GM12878 (cell line): ENCODE results near the gene ARHGAP15. TPM values are rescaled to one million over a fixed set of nuclear protein-coding genes. Genes with fewer than 3 reads are reported as not detected.

Experiments used
- ATAC-seq: fragments of 200-7000 bp; cut with Tn5 transposase; 3 replicates; pipeline ENCODE4 v1.9.1; 2020; ENCODE audit warnings: mild to moderate bottlenecking, moderate library complexity
- BruUV-seq: library from RNA; stranded (reverse); fragments of 400-500 nt; replicated peaks from 2 replicates; lab custom pipeline; 2021; lab: Mats Ljungman, UMichigan
- CTCF ChIA-PET: fragments of 300-600 bp; sonication (Branson Sonifier 250); formaldehyde crosslinking; extraction: SDS; loops from one replicate; lab custom pipeline; 2021; ENCODE audit warnings: inconsistent platforms; lab: Yijun Ruan, JAX
- POLR2A ChIA-PET: fragments of 350-600 bp; formaldehyde crosslinking; extraction: SDS; loops from one replicate; lab custom pipeline; 2021; ENCODE audit warnings: inconsistent platforms; lab: Charles Lee
- RAD21 ChIA-PET: fragments of 300-600 bp; sonication (Branson Sonifier 250); formaldehyde crosslinking; loops from one replicate; lab custom pipeline; 2023; ENCODE audit warnings: antibody characterized with exemption; ENCODE audit not compliant: unreplicated experiment; lab: Charles Lee
- SMC1A ChIA-PET: fragments of 300-600 bp; sonication (Branson Sonifier 250); formaldehyde crosslinking; loops from one replicate; lab custom pipeline; 2023; ENCODE audit not compliant: unreplicated experiment, uncharacterized antibody; lab: Charles Lee
- DNase-seq: peaks from one replicate; pipeline ENCODE4 v3.0.0-alpha.2; 2011; ENCODE audit warnings: low read depth, low spot score
- FAIRE-seq: peaks from 3 replicates; lab custom pipeline; 2011; peaks lifted over from hg19 to GRCh38; lab: Jason Lieb, UNC
- H2AFZ ChIP-seq: 2 replicates; pipeline ENCODE4 v1.6.0; 2011; ENCODE audit warnings: low read depth, low read length, control low read depth; ENCODE audit not compliant: control insufficient read depth
- H3K27ac ChIP-seq: 2 replicates; pipeline ENCODE4 v1.5.1; 2011; ENCODE audit warnings: control low read depth; ENCODE audit not compliant: control insufficient read depth, insufficient read depth
- H3K27me3 ChIP-seq, 2 experiments: replicated peaks in 1 of 2; 2 replicates each; pipeline versions ENCODE4 v1.6.0 to v1.6.1; 2011; ENCODE audit warnings: low read length in 1 of 2; ENCODE audit not compliant: control insufficient read depth in 2 of 2, insufficient read depth in 2 of 2
- H3K36me3 ChIP-seq, 2 experiments: 2 replicates each; pipeline ENCODE4 v1.5.1; 2011; ENCODE audit warnings: low read length in 1 of 2; ENCODE audit not compliant: control insufficient read depth in 2 of 2, insufficient read depth in 2 of 2
- H3K4me1 ChIP-seq: 2 replicates; pipeline ENCODE4 v1.6.1; 2011; ENCODE audit warnings: mild to moderate bottlenecking, low read length, moderate library complexity, mixed read lengths; ENCODE audit not compliant: control insufficient read depth, insufficient read depth
- H3K4me2 ChIP-seq: 2 replicates; pipeline ENCODE4 v1.6.0; 2011; ENCODE audit warnings: control low read depth; ENCODE audit not compliant: control insufficient read depth, insufficient read depth
- H3K4me3 ChIP-seq: fragments of 200-600 bp; sonication (generic); 2 replicates; pipeline ENCODE4 v1.5.1; 2016
- H3K79me2 ChIP-seq: 2 replicates; pipeline ENCODE4 v1.6.0; 2011; ENCODE audit warnings: low read length; ENCODE audit not compliant: control insufficient read depth, insufficient read depth
- H3K9ac ChIP-seq: 2 replicates; pipeline ENCODE4 v1.8.0; 2011; ENCODE audit warnings: low read length, control low read depth, mixed read lengths; ENCODE audit not compliant: control insufficient read depth, insufficient read depth
- H3K9me3 ChIP-seq: replicated peaks from 3 replicates; pipeline ENCODE4 v1.5.1; 2011; ENCODE audit warnings: mild to moderate bottlenecking, low read length; ENCODE audit not compliant: control insufficient read depth, insufficient read depth
- H4K20me1 ChIP-seq: 2 replicates; pipeline ENCODE4 v1.6.0; 2011; ENCODE audit not compliant: control insufficient read depth, insufficient read depth
- CHD1 ChIP-seq: IDR thresholded peaks from 2 replicates; pipeline ENCODE4 v1.6.1; 2012; ENCODE audit warnings: low read depth, low read length, improper control_type of control experiment
- ETV6 ChIP-seq, 2 experiments: fragments of 450-650 bp in 1 of 2; IDR thresholded peaks in 1 of 2; conservative IDR thresholded peaks in 1 of 2; 2 replicates each; pipeline ENCODE4 v1.6.1; 2014; ENCODE audit warnings: antibody characterized with exemption in 1 of 2, borderline replicate concordance in 1 of 2, low read depth in 1 of 2, mild to moderate bottlenecking in 1 of 2, moderate library complexity in 1 of 2
- HDGF ChIP-seq: fragments of 450-650 bp; IDR thresholded peaks from 2 replicates; pipeline ENCODE4 v1.6.1; 2016; ENCODE audit warnings: antibody characterized with exemption
- STAT3 ChIP-seq: IDR thresholded peaks from 2 replicates; pipeline ENCODE4 v1.6.1; 2011; ENCODE audit warnings: low read depth, low read length, improper control_type of control experiment
- TCF12 ChIP-seq: IDR thresholded peaks from 2 replicates; pipeline ENCODE4 v1.6.1; 2011; ENCODE audit warnings: low read depth, mild to moderate bottlenecking, low read length
- ZNF24 ChIP-seq: fragments of 450-650 bp; IDR thresholded peaks from 2 replicates; pipeline ENCODE4 v1.6.1; 2017; ENCODE audit warnings: antibody characterized with exemption, mild to moderate bottlenecking
- ZZZ3 ChIP-seq: IDR thresholded peaks from 2 replicates; pipeline ENCODE4 v1.6.1; 2011; ENCODE audit warnings: low read depth; ENCODE audit not compliant: control insufficient read depth, insufficient read length
- WGBS: methylation state at CpG from one replicate; pipeline ENCODE4 v1.1.6; 2016; ENCODE audit warnings: low lambda C conversion rate; ENCODE audit not compliant: insufficient replicate concordance, insufficient coverage; ENCODE audit errors: missing lambda C conversion rate; 5-methylcytosine and 5-hydroxymethylcytosine counted together
- in situ Hi-C: fragments of 300-500 bp; cut with MboI; formaldehyde crosslinking; loops from 9 replicates; pipeline ENCODE4 v1.14.3; 2018; ENCODE audit warnings: mixed read lengths
- intact Hi-C: fragments of 100-400 bp; cut with micrococcal nuclease; formaldehyde crosslinking; loops from one replicate; pipeline ENCODE4 v1.14.2; 2022; ENCODE audit not compliant: unreplicated experiment
- polyA plus RNA-seq, 11 experiments: library from polyadenylated mRNA; depleted of rRNA in 4 of 11; unstranded in 6 of 11; stranded (reverse) in 5 of 11; fragments of >200 nt; fragmentation: Nextera tagmentation in 4 of 11; fragmentation: Illumina TruSeq in 1 of 11; extraction: Ambion mirVana in 4 of 11; extraction: Trizol in 1 of 11; gene quantifications; 1 replicate in 1 of 11; 2 replicates in 10 of 11; pipeline versions ENCODE4 v1.2.1 to v1.2.3, GENCODE V29; 2011 to 2016; ENCODE audit warnings: inconsistent platforms in 2 of 11, missing spikeins in 2 of 11, low read depth in 1 of 11
- total RNA-seq, 4 experiments: library from RNA; depleted of rRNA in 3 of 4; stranded (reverse); fragments of >200 nt in 3 of 4; fragmentation: Illumina TruSeq in 1 of 4; extraction: Trizol in 1 of 4; gene quantifications; 2 replicates each; pipeline versions ENCODE4 v1.2.1 to v1.2.3, GENCODE V29; 2013 to 2021
- TF ChIP-seq, protein P1 (sequence below): fragments of 150-350 bp; IDR thresholded peaks from 2 replicates; pipeline ENCODE4 v1.6.1; 2016; ENCODE audit warnings: low read depth, low read length

The ARHGAP15 gene
- total and polyA plus RNA-seq, 10 of the 15 experiments (the other 5 are each of a cell fraction or from before 2014, with no cell fraction given), result 38.0 to 92.6 (median 66.7) TPM

DNA sequence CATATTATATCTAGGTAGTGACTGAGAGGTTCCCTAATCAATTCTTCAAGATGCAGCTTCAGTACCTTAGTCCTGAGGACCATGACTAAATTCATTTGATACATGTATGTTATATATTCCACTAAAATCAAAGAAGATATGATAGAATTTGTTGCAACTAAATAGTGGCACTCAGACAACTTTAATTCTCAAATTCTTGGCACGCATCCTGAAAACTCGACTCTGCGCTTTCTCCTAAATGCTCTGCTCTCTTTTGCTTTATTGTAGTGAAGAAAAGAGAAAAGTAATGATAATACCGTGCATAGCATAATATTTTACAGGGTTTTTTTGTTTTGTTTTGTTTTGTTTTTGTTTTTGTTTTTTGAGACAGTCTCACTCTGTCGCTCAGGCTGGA, 475.3 kb downstream of the ARHGAP15 start:
- H3K4me3 ChIP-seq, result no peak overlapping the region
- no TSS peak for BruUV-seq
- RAD21 ChIA-PET, result no interaction called here
- H3K9ac ChIP-seq, result no peak overlapping the region
- H3K36me3 ChIP-seq, result no peaks in the 10 kb centered on the region
- POLR2A ChIA-PET, result no interaction called here
- SMC1A ChIA-PET, result interaction anchor here (0.8 to 1.5 kb wide), 4 partner anchors 15 to 54 kb away, joined by 3 to 4 read pairs (median 3); no protein-coding TSS in a partner anchor
- TF ChIP-seq ZNF24 (no peak), HDGF (no peak), TCF12 (no peak), STAT3 (no peak), ZZZ3 (no peak), CHD1 (no peak), ETV6 (conservative IDR thresholded peaks at IDR 0.05 in 1 of 2, IDR thresholded peaks at IDR 0.05 in 1 of 2; ENCODE audit: borderline replicate concordance in 1 of 2, low read depth in 1 of 2) (no peak)
- TF ChIP-seq, protein P1, sequence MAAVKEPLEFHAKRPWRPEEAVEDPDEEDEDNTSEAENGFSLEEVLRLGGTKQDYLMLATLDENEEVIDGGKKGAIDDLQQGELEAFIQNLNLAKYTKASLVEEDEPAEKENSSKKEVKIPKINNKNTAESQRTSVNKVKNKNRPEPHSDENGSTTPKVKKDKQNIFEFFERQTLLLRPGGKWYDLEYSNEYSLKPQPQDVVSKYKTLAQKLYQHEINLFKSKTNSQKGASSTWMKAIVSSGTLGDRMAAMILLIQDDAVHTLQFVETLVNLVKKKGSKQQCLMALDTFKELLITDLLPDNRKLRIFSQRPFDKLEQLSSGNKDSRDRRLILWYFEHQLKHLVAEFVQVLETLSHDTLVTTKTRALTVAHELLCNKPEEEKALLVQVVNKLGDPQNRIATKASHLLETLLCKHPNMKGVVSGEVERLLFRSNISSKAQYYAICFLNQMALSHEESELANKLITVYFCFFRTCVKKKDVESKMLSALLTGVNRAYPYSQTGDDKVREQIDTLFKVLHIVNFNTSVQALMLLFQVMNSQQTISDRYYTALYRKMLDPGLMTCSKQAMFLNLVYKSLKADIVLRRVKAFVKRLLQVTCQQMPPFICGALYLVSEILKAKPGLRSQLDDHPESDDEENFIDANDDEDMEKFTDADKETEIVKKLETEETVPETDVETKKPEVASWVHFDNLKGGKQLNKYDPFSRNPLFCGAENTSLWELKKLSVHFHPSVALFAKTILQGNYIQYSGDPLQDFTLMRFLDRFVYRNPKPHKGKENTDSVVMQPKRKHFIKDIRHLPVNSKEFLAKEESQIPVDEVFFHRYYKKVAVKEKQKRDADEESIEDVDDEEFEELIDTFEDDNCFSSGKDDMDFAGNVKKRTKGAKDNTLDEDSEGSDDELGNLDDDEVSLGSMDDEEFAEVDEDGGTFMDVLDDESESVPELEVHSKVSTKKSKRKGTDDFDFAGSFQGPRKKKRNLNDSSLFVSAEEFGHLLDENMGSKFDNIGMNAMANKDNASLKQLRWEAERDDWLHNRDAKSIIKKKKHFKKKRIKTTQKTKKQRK, result no peak
- H4K20me1 ChIP-seq, result no peaks in the 10 kb centered on the region
- H3K4me1 ChIP-seq, result no peaks in the 10 kb centered on the region
- CTCF ChIA-PET, result interaction anchor here (0.7 to 1.4 kb wide), 2 partner anchors 9 to 11 kb away, joined by 3 read pairs; no protein-coding TSS in a partner anchor
- H3K27ac ChIP-seq, result no peak overlapping the region
- 98% methylated on average over 5 of the region's 5 CpGs for WGBS
- H3K27me3 ChIP-seq, result no peaks in the 10 kb centered on the region
- DNase-seq (no peak), FAIRE-seq (no peak), ATAC-seq (no peak)
- in situ Hi-C loops (no loop called here), intact Hi-C loops (no loop called here)
- H3K79me2 ChIP-seq, result no peaks in the 10 kb centered on the region
- no peak overlapping the region for H2AFZ ChIP-seq
- no peak overlapping the region for H3K4me2 ChIP-seq
- H3K9me3 ChIP-seq, result no peaks in the 10 kb centered on the region
